A673 (cell line): ENCODE results near the gene BLCAP. TPM values are rescaled to one million over a fixed set of nuclear protein-coding genes. Genes with fewer than 3 reads are reported as not detected.
A peak's percentile ranks its signal among the peaks of the same experiment; 100 is the strongest.

ENCODE experiments used
- BruUV-seq: library from RNA; stranded (reverse); fragments of 400-500 nt; replicated peaks from 2 replicates; lab custom pipeline; 2021; lab: Mats Ljungman, UMichigan
- CTCF ChIA-PET: fragments of 300-600 bp; sonication (Branson Sonifier 250); formaldehyde crosslinking; loops from one replicate; lab custom pipeline; 2022; ENCODE audit warnings: antibody characterized with exemption; lab: Charles Lee
- POLR2A ChIA-PET: fragments of 300-600 bp; sonication (Branson Sonifier 250); formaldehyde crosslinking; loops from one replicate; lab custom pipeline; 2022; ENCODE audit warnings: antibody characterized with exemption; ENCODE audit not compliant: low non-redundant PET; lab: Charles Lee
- DNase-seq: peaks from one replicate; pipeline ENCODE4 v3.0.0-alpha.2; 2015; ENCODE audit warnings: low spot score
- H3K27ac ChIP-seq: fragments of 200-600 bp; sonication (generic); 2 replicates; pipeline ENCODE4 v1.5.1; 2016; ENCODE audit warnings: mixed run types, low read depth, mild to moderate bottlenecking, mixed read lengths, antibody characterized with exemption, low read length; ENCODE audit not compliant: poor library complexity, severe bottlenecking
- H3K27me3 ChIP-seq: fragments of 200-600 bp; sonication (generic); replicated peaks from 2 replicates; pipeline ENCODE4 v1.6.1; 2017; ENCODE audit warnings: mixed run types, low read depth, mild to moderate bottlenecking, mixed read lengths, antibody characterized with exemption, low read length; ENCODE audit not compliant: insufficient read depth, poor library complexity
- H3K36me3 ChIP-seq: fragments of 200-600 bp; sonication (generic); 2 replicates; pipeline ENCODE4 v1.6.1; 2016; ENCODE audit warnings: mixed run types, mild to moderate bottlenecking, mixed read lengths, antibody characterized with exemption, low read length; ENCODE audit not compliant: insufficient read depth, poor library complexity, severe bottlenecking
- H3K4me1 ChIP-seq: fragments of 200-600 bp; sonication (generic); 2 replicates; pipeline ENCODE4 v1.6.1; 2017; ENCODE audit warnings: mixed run types, mild to moderate bottlenecking, mixed read lengths, antibody characterized with exemption, low read length; ENCODE audit not compliant: insufficient read depth, poor library complexity, severe bottlenecking
- H3K4me3 ChIP-seq: fragments of 200-600 bp; sonication (generic); 2 replicates; pipeline ENCODE4 v1.5.1; 2016; ENCODE audit warnings: low read depth, mixed run types, mild to moderate bottlenecking, mixed read lengths, low read length; ENCODE audit not compliant: poor library complexity, severe bottlenecking
- H3K9me3 ChIP-seq: fragments of 200-600 bp; sonication (generic); 2 replicates; pipeline ENCODE4 v1.6.1; 2016; ENCODE audit warnings: mixed run types, low read depth, mild to moderate bottlenecking, mixed read lengths, antibody characterized with exemption, low read length; ENCODE audit not compliant: poor library complexity, severe bottlenecking
- EZH2 ChIP-seq: fragments of 200-600 bp; sonication (generic); IDR thresholded peaks from 2 replicates; pipeline ENCODE4 v1.6.1; 2017; ENCODE audit warnings: borderline replicate concordance, low read depth, mild to moderate bottlenecking, mixed read lengths, antibody characterized with exemption, low read length; ENCODE audit not compliant: poor library complexity, severe bottlenecking
- intact Hi-C: fragments of 100-400 bp; cut with micrococcal nuclease; formaldehyde crosslinking; loops from one replicate; pipeline ENCODE4 v1.10.0; 2022; ENCODE audit not compliant: unreplicated experiment
- total RNA-seq: library from RNA; stranded (reverse); gene quantifications from 2 replicates; pipeline ENCODE4 v1.2.3, GENCODE V29; 2021
- TF ChIP-seq, protein P1 (sequence below): fragments of 300-800, 200-600 bp; sonication (generic); conservative IDR thresholded peaks from 2 replicates; pipeline ENCODE4 v1.5.1; 2017; ENCODE audit warnings: low read depth, mild to moderate bottlenecking, antibody characterized with exemption, low read length, moderate library complexity, mixed read lengths

The BLCAP gene
- total RNA-seq, 1 experiment from 2014 or later: 39.9 TPM

GRCh38 chr20:37520419-37520955 lies 7.2 kb downstream of the BLCAP start:
- no peaks in the 10 kb centered on the region for H3K36me3 ChIP-seq
- BruUV-seq: no TSS peak
- H3K27me3 ChIP-seq: no peaks in the 10 kb centered on the region
- TF ChIP-seq, protein P1, sequence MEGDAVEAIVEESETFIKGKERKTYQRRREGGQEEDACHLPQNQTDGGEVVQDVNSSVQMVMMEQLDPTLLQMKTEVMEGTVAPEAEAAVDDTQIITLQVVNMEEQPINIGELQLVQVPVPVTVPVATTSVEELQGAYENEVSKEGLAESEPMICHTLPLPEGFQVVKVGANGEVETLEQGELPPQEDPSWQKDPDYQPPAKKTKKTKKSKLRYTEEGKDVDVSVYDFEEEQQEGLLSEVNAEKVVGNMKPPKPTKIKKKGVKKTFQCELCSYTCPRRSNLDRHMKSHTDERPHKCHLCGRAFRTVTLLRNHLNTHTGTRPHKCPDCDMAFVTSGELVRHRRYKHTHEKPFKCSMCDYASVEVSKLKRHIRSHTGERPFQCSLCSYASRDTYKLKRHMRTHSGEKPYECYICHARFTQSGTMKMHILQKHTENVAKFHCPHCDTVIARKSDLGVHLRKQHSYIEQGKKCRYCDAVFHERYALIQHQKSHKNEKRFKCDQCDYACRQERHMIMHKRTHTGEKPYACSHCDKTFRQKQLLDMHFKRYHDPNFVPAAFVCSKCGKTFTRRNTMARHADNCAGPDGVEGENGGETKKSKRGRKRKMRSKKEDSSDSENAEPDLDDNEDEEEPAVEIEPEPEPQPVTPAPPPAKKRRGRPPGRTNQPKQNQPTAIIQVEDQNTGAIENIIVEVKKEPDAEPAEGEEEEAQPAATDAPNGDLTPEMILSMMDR: no peak
- TF ChIP-seq EZH2: no peak
- H3K4me1 ChIP-seq: peaks cover 30% of the 10 kb centered on the region
- ChIA-PET POLR2A (no interaction called here), CTCF (no interaction called here)
- H3K9me3 ChIP-seq: no peaks in the 10 kb centered on the region
- intact Hi-C loops: loop anchor here (10.0 kb wide), 1 partner anchor 136 kb away; no protein-coding TSS in a partner anchor
- H3K4me3 ChIP-seq: no peak overlapping the region
- H3K27ac ChIP-seq: no peak overlapping the region
- no peak for DNase-seq

DNA sequence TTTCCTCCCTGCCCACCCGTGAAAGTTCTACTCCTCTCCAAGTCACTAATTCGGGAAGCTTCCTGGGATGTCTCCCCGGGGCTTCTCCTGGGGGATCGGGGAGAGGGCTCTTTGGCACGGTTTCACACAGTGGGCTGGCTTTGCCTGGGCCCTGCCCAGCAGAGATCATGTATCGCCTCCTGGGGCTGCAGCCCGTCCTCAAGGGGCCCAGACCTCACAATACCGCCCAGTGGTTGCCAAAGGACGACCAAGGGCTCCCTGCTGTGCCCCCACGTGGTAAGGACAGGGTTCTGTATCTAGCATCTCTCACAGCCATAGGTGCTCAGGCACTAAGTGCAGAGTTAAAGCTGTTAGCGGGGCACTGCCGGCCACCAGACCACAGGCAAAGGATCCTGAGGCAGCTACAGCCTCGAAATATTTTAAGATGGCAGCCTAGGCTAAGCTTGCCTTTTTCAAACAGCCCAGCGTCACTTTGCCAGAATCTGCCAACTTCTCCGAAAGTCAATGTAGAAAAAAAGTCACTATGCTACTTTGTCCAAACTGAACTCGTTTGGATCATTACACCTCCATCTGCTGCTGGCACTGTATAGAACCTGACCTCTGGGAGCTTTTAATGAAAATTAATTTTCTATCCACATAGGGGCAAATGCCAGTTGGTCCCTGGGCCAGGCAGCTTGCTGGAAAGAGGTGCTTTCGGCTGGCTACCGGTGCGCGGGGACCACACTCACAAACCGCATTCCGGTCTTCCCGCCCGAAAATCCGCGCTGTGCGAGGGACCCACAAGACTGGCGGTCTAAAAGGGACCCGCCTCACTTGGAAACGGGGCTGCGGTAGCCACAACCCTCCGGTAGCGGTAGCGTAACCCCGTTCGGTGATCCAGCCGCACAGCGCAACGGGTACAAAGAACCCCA lies 7.9 kb downstream of the BLCAP start:
- Histone ChIP-seq H3K36me3 (no peaks in the 10 kb centered on the region), H3K9me3 (no peaks in the 10 kb centered on the region), H3K4me3 (no peak overlapping the region), H3K27me3 (no peaks in the 10 kb centered on the region), H3K27ac (peak overlapping the region; percentile 36), H3K4me1 (peaks cover 26% of the 10 kb centered on the region)
- CTCF ChIA-PET: no interaction called here
- no TSS peak for BruUV-seq
- DNase-seq: peak; percentile 56
- TF ChIP-seq EZH2: no peak
- TF ChIP-seq, protein P1: no peak
- intact Hi-C loops: loop anchor here (10.0 kb wide), 1 partner anchor 135 kb away; no protein-coding TSS in a partner anchor
- POLR2A ChIA-PET: interaction anchor here (0.6 kb wide), 1 partner anchor 508 kb away, joined by 3 read pairs; no protein-coding TSS in a partner anchor

- TF ChIP-seq, protein P1: no peak
- no peak for TF ChIP-seq EZH2
- no peaks in the 10 kb centered on the region for H3K27me3 ChIP-seq
- ChIA-PET POLR2A (interaction anchor here (0.6 kb wide), 1 partner anchor 507 kb away, joined by 3 read pairs; no protein-coding TSS in a partner anchor), CTCF (no interaction called here)
- peaks cover 26% of the 10 kb centered on the region for H3K4me1 ChIP-seq
- intact Hi-C loops: no loop called here
- H3K36me3 ChIP-seq: no peaks in the 10 kb centered on the region
- peak overlapping the region; percentile 36 for H3K27ac ChIP-seq
- BruUV-seq: no TSS peak
- H3K4me3 ChIP-seq: no peak overlapping the region
- no peak for DNase-seq
- no peaks in the 10 kb centered on the region for H3K9me3 ChIP-seq
Observed at GRCh38 chr20:37518606-37519507, 8.8 kb downstream of the BLCAP start.
